IPS DF 6.9 (cell line): ENCODE measurements around the gene TNKS1BP1.
"Not testable (repeated sequence)": the region's sequence is repeated elsewhere in the genome, so short reads cannot be mapped to it uniquely, and the experiment has no call there.

ENCODE experiments used
- DNase-seq: peaks from one replicate; pipeline ENCODE4 v3.0.0-alpha.2; 2013; ENCODE audit warnings: low read depth, low spot score
- H3K27ac ChIP-seq: one replicate; pipeline ENCODE4 v1.5.1; 2013; ENCODE audit warnings: low read length, control low read depth
- H3K27me3 ChIP-seq: 2 replicates; pipeline ENCODE4 v1.6.1; 2013; ENCODE audit warnings: mild to moderate bottlenecking, low read length; ENCODE audit not compliant: control insufficient read depth, insufficient read depth
- H3K36me3 ChIP-seq: 2 replicates; pipeline ENCODE4 v1.6.1; 2013; ENCODE audit warnings: low read length; ENCODE audit not compliant: control insufficient read depth, insufficient read depth
- H3K4me1 ChIP-seq: 2 replicates; pipeline ENCODE4 v1.6.1; 2013; ENCODE audit warnings: low read length; ENCODE audit not compliant: control insufficient read depth, insufficient read depth
- H3K4me3 ChIP-seq: 2 replicates; pipeline ENCODE4 v1.5.1; 2013; ENCODE audit warnings: mild to moderate bottlenecking, low read length
- H3K9me3 ChIP-seq: 2 replicates; pipeline ENCODE4 v1.6.1; 2013; ENCODE audit warnings: low read length, inconsistent platforms; ENCODE audit not compliant: control insufficient read depth, insufficient read depth
- WGBS: extraction: QIAGEN DNeasy Blood & Tissue Kit; methylation state at CpG from one replicate; pipeline ENCODE4 v1.1.7; 2013; ENCODE audit warnings: mixed read lengths, missing lambda C conversion rate; ENCODE audit not compliant: insufficient read length, insufficient coverage; 5-methylcytosine and 5-hydroxymethylcytosine counted together

TNKS1BP1 gene

GRCh38 chr11:57341250-57341808, 16.6 kb upstream of the TNKS1BP1 start:
- Histone ChIP-seq H3K4me1 (no peaks in the 10 kb centered on the region), H3K9me3 (no peaks in the 10 kb centered on the region), H3K36me3 (no peaks in the 10 kb centered on the region), H3K27ac (no peak overlapping the region), H3K27me3 (no peaks in the 10 kb centered on the region), H3K4me3 (no peak overlapping the region)
- no peak for DNase-seq
- WGBS, result no CpG with 5 or more reads among the region's 6 CpGs

- Histone ChIP-seq H3K27me3 (no peaks in the 10 kb centered on the region), H3K36me3 (no peaks in the 10 kb centered on the region), H3K9me3 (no peaks in the 10 kb centered on the region), H3K4me1 (no peaks in the 10 kb centered on the region), H3K4me3 (no peak overlapping the region), H3K27ac (no peak overlapping the region)
- no peak for DNase-seq
- WGBS, result no CpG with 5 or more reads among the region's 12 CpGs
Observed at GRCh38 chr11:57340039-57340615, 15.4 kb upstream of the TNKS1BP1 start.

GRCh38 chr11:57339328-57339727, 14.6 kb upstream of the TNKS1BP1 start:
- Histone ChIP-seq H3K4me1 (0 out of 2 replicates have a peak, but pooled peaks cover 1% of the 10 kb centered on the region), H3K4me3 (no peak overlapping the region), H3K9me3 (no peaks in the 10 kb centered on the region), H3K27me3 (no peaks in the 10 kb centered on the region), H3K36me3 (no peaks in the 10 kb centered on the region), H3K27ac (no peak overlapping the region)
- WGBS, result no CpG with 5 or more reads among the region's 5 CpGs
- no peak for DNase-seq

- Histone ChIP-seq H3K27me3 (no peaks in the 10 kb centered on the region), H3K36me3 (no peaks in the 10 kb centered on the region), H3K27ac (no peak within 1 kb of the TSS), H3K4me1 (0 out of 2 replicates have a peak, but pooled peaks cover 1% of the 10 kb centered on the region), H3K9me3 (no peaks in the 10 kb centered on the region), H3K4me3 (no peak within 1 kb of the TSS)
- no CpG with 5 or more reads among the region's 4 CpGs for WGBS
- no peak for DNase-seq
Observed at GRCh38 chr11:57338142-57338541, 13.4 kb upstream of the TNKS1BP1 start, which contains the start of gene P2RX3. Gene P2RX3, plus strand, starts transcription at chr11:57338352. Its CDS starts 199 bp downstream, at chr11:57338551.

GRCh38 chr11:57336856-57337255, 12.1 kb upstream of the TNKS1BP1 start:
- not testable (repeated sequence) for H3K9me3 ChIP-seq, H3K4me3 ChIP-seq, H3K27me3 ChIP-seq, H3K4me1 ChIP-seq, H3K27ac ChIP-seq, DNase-seq
- WGBS, result no CpG with 5 or more reads among the region's 6 CpGs
- peaks cover 11% of the 10 kb centered on the region for H3K36me3 ChIP-seq

GRCh38 chr11:57336111-57336666, 11.4 kb upstream of the TNKS1BP1 start:
- Histone ChIP-seq H3K36me3 (peaks cover 16% of the 10 kb centered on the region), H3K27me3 (no peaks in the 10 kb centered on the region), H3K27ac (no peak overlapping the region), H3K4me1 (peaks cover 1% of the 10 kb centered on the region; the same call in 1 of the 2 replicates), H3K9me3 (no peaks in the 10 kb centered on the region), H3K4me3 (peak overlapping the region; percentile 2; the same call in 1 of the 2 replicates)
- no peak for DNase-seq
- WGBS, result no CpG with 5 or more reads among the region's 12 CpGs

GRCh38 chr11:57335343-57336110, 10.8 kb upstream of the TNKS1BP1 start, which contains the start of gene SSRP1:
Gene SSRP1, minus strand, starts transcription at chr11:57335892. Its CDS starts 771 bp downstream, at chr11:57335121.
- no CpG with 5 or more reads among the region's 69 CpGs for WGBS
- no peak within 1 kb of the TSS for H3K27ac ChIP-seq
- DNase-seq, result no peak

GRCh38 chr11:57335023-57335342, 10.2 kb upstream of the TNKS1BP1 start:
- Histone ChIP-seq H3K4me3 (peak overlapping the region; percentile 87; the same call in 1 of the 2 replicates), H3K36me3 (peaks cover 27% of the 10 kb centered on the region), H3K27me3 (no peaks in the 10 kb centered on the region), H3K4me1 (peaks cover 1% of the 10 kb centered on the region; the same call in 1 of the 2 replicates), H3K9me3 (no peaks in the 10 kb centered on the region), H3K27ac (no peak overlapping the region)
- DNase-seq, result no peak
- WGBS, result no CpG with 5 or more reads among the region's 7 CpGs

More at GRCh38 chr11:57335343-57336110, 10.8 kb upstream of the TNKS1BP1 start, which contains the start of gene SSRP1:
- Histone ChIP-seq H3K9me3 (no peaks in the 10 kb centered on the region), H3K4me1 (peaks cover 1% of the 10 kb centered on the region; the same call in 1 of the 2 replicates), H3K4me3 (peak within 1 kb of the TSS; percentile 87), H3K36me3 (peaks cover 22% of the 10 kb centered on the region), H3K27me3 (no peaks in the 10 kb centered on the region)

- no peaks in the 10 kb centered on the region for H3K27me3 ChIP-seq
- peaks cover 1% of the 10 kb centered on the region; the same call in 1 of the 2 replicates for H3K4me1 ChIP-seq
- WGBS, result no CpG with 5 or more reads among the region's 11 CpGs
- H3K4me3 ChIP-seq, result no peak overlapping the region
- H3K27ac ChIP-seq, result no peak overlapping the region
- H3K9me3 ChIP-seq, result no peaks in the 10 kb centered on the region
- no peak for DNase-seq
- peaks cover 43% of the 10 kb centered on the region for H3K36me3 ChIP-seq
Observed at GRCh38 chr11:57332694-57333440, 8.1 kb upstream of the TNKS1BP1 start.

GRCh38 chr11:57331720-57332119, 7.0 kb upstream of the TNKS1BP1 start:
- WGBS, result no CpG with 5 or more reads among the region's 14 CpGs
- Histone ChIP-seq H3K27ac (no peak overlapping the region), H3K36me3 (peaks cover 50% of the 10 kb centered on the region)

More at GRCh38 chr11:57331720-57332119, 7.0 kb upstream of the TNKS1BP1 start:
- Histone ChIP-seq H3K27me3 (no peaks in the 10 kb centered on the region), H3K4me3 (no peak overlapping the region), H3K4me1 (peaks cover 1% of the 10 kb centered on the region; the same call in 1 of the 2 replicates), H3K9me3 (no peaks in the 10 kb centered on the region)
- DNase-seq, result no peak
